Measurements from ENCODE around the gene YIF1A.
A peak's percentile ranks its signal among the peaks of the same experiment; 100 is the strongest.

The YIF1A gene, protein sequence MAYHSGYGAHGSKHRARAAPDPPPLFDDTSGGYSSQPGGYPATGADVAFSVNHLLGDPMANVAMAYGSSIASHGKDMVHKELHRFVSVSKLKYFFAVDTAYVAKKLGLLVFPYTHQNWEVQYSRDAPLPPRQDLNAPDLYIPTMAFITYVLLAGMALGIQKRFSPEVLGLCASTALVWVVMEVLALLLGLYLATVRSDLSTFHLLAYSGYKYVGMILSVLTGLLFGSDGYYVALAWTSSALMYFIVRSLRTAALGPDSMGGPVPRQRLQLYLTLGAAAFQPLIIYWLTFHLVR

DNA sequence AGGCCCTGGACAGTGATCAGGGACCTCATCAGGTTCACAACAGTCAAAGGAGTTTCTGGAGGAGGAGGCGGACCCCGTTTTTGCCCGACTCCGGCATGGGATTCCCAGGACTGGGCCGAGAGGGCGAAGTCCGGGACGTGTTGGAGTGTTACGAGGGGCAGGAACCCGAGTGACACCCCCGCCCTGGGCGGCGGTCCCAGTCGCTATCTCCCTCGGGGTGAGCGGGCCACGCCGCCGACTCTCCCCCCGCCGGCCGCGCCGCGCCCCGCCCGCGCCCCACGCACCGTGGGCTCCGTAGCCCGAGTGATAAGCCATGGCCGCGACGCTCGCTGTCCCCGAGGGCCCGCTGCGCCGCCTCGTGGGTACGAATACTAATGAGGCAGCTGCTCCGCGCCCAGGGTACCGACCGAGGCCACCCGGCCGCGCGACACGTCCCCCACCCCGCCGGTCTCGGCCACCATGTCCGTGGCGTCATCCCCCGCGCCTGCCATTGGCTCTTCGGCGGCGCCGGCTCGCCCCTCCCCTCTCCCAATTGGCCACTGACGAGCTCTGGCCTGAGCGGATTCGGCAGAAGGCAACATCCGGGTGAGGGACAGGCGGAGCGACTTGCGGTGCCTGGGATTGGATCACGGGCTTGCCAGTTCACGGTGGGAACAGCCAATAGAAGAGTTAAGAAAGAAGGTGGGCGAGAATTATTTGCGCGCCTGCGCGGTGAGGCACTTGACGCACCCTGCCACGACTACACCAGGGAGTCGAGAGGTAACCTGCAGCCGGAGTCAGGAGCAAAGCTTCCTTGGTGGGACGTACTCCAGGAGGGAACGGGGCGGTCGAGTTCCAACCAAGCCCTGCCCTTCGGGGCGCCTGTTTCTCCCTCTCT is at the start of gene YIF1A:
Gene YIF1A, minus strand, starts transcription at position 473 of the 877 bp plus-strand sequence. Its CDS starts 158 bp downstream, at position 315.
- DNase-seq (ENCODE audit: low spot score) = peak; percentile 98

DNA sequence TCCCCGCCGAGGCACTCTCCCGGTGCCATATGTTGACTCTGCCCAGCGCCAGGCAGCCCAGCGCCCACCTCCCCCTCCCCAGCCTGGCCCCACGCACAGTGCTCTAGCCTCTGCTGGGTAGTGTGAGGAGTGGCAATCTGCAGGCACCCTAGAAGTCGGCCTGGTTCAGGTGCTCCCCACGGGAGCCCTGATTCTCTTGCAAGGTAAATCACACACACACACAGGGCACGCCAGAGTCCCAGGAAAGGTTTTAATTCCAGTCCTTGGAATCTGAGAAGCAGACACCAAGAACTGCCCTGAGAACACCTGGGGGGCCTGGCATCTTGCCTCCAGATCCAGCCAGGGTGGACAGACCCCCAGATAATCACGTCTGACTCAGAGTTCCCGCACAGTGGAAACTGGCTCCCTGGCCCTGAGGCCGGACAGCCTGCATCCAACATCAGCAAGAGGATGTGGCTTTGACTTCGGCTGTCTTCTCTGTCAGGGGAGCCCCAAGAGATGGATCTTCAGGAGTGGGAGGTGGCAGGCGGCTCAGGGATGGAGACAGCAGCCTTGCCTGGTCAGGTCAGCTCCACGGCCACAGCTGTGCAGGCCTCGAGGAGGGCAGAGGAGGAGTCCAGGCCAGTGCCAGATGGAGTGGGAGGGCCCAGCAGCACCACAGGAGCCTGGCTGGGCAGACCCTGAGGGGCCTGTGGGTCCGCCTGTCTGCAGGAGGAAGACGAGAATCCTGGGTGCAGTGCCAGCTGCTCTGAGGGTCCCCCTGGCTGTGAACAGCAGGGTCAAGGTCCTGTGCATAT is 48.4 kb upstream of the YIF1A start:
- no peak for DNase-seq (ENCODE audit: low spot score)

DNA sequence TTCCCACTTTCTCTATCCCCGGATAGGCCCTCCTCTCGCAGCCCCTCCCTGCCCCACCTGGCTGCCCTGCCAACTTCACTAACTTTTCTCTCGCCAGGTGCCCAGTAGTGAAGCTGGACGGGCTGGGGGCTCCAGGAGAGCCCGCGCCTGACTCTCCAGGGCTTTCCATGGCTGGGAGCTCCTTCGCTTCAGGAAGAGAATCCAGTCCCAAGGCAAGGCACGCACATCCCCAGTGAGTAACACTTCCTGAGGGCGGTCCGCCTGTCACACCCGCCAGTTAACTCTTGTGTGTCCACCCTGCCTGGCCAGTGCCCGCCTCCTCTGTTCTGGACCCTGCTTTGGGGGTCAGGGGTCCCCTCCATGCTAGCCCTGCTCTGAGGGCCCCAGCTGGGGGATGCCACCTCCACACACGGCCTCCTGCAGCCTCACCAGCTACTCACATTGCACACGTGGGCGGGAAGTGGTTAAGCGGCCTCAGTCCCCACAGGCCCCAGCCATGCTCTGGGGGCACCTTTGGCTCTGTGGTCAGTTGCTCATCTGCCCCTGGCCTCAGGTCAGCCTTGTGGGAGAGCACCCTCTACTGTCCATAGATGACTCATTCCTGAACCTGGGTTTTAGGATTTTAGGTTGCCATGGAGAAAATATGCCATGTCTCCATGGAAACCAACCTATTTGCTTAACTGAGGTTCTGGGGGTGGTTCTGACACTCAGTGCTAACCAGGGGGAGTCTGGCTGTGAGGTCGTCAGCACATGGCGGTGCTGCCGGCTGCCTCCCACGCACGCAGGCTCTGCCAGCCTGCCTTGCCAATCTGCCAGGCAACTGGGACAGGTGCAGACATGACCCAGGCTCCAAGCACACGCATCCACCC is 47.5 kb upstream of the YIF1A start, which contains the start of gene RIN1:
Gene RIN1, minus strand, starts transcription at position 201 of the 869 bp plus-strand sequence. Its CDS starts 32 bp downstream, at position 169.
- no peak for DNase-seq (ENCODE audit: low spot score)

DNA sequence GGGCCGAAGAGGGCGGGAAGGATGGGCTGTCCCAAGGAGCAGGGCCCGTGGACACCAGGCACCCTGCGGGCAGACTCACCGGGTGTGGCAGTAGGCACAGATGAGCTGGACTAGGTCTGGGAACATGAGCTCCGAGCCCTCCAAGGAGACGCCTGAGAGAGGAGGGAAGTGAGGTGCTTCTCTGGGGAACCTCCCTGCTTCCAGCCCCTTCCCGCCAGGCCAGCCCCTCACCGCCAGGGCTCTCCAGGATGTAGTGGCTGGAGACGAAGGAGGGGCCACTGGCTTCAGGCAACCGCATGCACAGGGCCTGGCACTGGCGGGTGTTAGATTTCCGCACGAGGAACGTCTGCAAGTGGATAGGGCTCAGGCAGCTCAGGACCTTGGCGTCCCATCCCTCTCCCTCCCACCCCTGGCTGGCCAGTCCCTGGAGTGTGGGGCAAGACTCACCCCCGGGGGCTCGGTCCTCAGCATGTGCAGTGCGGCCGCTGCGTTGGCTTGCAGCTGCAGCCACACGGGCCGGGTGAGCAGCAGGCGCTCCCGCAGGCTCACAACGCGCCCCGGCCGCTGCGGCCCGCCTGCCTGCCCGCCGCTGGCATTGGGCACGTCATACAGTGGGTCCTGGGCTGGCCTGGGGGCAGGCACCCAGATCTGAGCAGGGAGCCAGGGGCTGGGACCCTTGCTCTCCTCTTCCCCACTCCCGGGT is 46.7 kb upstream of the YIF1A start:
- DNase-seq (ENCODE audit: low spot score) = no peak

DNA sequence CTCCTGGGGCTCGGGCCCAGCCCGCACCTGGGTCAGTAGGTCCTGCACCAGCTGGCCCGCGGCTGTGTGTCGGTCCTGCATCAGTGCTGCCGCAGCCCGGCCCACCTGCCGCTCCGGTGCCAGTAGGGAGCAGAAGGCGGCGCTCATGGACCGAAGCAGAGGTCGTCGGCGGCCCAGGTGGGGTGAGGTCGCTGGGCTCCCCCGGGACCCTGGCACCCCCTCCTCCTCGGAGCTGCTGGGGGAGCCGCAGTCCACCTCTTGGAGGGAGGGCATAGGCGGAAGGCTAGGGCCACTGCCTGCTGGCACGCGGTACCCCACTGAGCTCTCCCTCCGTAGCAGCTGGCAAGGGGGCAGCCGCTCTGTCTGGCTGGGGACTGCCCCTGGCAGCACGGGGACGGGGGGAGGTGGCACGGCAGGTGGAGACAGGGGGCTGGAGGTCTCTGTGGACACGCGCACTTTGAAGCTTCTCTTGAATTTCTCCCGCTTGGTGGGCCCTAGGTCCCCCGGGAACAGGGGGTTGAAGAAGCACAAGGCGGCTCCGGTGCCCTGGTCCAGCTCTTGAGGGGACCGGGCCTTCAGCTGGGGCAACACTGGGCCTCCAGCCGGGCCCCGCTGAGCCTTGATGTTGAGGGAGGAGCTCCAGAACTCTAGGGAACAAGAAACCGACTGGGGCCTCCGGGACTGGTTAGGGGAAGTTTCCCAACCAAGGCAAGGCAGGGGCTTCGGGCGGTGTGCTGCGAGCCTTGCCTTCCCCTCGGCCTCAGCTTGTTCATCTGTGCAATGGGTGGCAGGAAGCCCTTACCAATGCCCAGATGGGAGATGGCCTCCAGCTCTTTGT is 45.9 kb upstream of the YIF1A start:
- no peak for DNase-seq (ENCODE audit: low spot score)

DNA sequence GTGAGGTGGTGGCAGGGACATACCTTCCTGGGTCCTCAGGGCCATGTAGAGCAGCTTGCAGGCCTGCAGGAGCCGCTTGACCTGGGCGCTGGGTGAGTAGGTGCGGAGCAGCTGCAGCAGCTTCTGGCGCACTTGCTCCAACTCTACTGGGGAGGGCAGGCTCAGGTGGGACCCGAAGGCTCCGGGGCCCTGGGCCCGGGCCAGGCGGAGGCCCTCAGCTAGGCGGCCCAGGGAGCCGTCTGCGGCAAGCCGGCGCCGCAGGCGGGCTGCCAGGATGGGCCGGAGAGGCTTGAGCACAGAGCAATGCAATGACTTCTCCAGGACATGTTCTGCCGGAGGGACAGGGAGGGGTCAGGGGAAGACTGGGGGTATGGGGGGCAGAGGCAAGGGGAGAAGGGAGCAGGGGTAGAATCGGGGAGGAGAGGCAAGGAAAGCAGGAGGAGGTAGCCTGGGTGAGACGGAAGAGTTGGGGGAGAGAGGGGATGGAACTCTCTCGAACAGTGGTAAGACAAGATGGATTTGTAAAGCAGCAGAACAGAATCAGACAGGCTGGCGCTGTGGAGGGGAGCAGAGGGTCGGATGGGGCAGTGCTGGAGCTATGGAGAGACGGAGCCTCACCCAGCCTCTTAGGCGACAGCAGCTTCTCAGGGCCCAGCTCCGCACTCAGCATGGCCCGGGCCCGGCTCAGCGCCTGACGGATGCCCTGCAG is 45.1 kb upstream of the YIF1A start:
- no peak for DNase-seq (ENCODE audit: low spot score)

DNA sequence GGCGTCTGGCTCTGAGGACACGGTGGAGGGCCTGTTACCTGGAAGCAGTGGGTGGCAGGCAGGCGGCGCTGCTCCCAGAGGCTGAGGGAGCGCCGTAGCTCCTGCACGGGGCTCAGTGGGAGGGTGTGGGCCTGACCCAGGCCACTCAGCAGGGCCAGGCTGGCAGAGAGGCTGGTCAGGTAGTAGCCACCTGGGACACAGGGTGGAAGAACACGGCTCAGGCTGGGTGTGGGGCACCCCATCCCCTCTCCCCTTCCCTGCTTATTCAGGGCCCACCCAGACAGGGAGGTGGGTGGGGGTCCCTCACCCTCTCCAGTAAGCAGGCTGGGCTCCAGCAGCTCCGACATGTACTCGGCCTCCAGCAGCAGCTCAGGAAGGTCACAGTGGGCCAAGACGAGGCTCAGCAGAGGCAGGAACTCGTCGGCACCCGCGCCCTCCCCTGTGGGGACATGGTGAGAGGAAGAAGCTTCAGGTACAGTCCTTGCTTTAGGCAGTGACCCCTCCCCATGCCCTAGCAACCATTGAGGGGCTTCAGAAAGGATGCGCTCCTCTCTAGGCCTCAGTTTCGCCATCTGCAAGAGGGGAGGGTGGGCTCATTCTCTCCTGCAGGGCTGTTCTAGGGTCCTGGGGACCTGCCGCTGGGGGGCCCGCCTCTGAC is 44.4 kb upstream of the YIF1A start:
- no peak for DNase-seq (ENCODE audit: low spot score)

DNA sequence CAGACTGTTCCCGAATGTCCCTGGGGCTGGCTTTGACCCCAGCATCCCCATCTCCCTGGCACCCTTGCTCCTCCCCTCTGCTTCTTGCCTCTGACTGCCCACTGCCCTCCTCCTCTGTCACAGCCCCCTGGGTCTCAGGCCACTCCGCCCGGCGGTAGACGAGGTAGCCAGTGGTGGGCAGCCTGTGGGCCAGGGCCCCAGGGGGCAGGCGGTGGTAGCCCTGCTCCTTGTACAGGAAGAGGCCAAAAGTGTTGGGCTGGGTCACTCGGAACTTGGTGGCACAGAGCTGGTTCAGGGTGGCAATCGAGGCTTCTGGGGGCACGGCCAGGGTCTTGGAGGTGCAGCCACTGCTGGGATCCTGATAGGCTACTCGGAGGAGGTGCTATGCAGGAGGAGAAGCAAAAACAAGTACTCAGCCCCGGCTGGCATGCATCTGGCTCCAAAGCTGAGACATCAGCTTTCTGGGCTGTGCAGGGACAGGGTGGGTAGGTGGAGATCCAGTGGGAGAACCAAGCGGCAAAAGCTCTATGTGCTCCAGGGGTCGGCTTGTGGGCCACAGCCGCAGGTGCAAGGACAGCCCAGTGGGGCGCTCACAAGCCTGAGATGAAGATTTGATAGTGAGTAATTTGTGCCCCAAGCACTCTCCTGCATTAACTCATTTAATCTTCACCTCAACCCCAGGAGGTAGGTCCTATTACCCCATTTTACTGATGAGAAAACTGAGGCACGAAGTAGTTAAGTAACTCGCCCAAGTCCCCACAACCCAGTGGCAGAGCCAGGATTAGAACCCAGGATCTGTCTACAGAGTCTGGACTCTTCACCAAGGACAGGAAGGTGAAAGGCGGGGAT is 43.7 kb upstream of the YIF1A start:
- DNase-seq (ENCODE audit: low spot score) = no peak

DNA sequence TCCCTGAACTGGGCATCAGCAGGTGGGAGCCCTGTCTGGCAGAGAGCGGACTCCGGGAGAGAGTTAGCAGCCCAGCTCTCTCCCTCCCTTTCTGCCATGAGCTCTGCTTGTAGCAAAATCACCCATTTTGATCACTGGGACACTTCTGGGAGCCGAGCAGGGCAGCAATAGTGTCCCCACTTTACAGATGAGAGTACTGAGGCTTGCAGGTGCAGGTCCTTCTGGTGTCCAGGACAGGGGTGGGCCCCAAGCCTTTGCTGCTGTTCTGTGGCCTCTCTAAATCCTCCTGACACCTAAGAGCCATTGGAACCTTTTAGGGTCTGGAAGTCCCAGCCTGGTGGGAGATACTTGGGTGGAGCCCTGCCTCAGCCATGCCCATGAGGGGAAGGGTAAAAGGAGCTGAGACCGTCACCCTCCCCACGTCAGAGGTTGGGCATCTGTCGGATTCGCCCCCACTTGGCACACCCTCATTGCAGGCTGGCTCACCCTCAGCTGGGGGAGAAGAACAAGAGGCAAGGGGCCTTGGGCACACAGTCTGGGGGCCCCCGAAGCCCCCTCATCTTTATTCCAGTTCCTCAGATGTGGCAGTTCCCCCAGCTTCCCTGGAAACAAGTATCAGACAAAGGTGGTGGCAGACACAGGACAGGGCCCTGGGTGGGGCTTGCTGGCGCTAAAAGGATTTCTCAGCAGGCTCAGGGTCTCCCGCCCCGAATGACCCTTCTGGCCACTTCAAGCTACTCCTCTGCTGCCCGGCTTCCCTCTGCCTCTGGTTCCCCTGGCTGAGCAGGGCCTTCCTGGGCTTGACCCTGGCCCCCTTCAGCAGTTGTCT is 42.8 kb upstream of the YIF1A start:
- no peak for DNase-seq (ENCODE audit: low spot score)

DNA sequence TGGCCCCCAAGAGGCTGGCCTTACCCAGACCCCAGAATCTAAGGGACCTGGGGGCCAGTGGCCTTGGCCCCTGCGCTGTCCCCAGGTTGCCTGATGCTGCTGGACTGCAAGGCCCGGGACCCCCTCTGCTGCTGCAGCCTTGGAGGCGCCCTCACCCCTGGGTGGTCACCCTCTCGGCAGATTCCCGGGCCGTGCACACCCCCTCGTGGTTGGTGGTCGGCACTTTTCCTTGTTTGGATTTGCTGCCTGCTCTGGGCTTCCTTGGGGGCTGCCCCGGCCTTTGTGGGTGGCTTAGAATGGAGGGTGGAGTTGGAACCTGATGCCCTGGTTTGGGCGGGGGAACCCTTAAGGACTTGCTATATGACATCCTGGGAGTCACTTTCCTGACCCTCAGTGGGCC is 42.0 kb upstream of the YIF1A start:
- DNase-seq (ENCODE audit: low spot score) = no peak

DNA sequence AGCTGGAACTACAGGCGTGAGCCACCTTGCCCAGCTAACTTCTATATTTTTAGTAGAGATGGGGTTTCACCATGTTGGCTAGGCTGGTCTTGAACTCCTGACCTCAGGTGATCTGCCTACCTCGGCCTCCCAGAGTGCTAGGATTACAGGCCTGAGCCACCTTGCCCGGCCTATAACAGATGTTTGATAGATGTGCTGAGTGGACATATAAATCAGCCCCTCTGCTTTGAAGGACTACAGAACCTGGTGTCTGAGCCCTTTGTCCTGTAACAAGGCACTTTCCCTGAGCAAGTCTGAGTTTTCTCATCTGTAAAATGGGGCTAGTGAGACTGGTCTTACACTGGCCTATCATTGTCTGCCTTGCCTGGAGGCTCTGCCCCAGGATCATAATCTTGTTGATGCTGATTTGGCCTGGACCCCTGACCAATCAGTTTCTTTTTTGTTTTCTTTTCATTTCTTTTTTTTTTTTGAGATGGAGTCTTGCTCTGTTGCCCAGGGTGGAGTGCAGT is 40.3 kb upstream of the YIF1A start:
- no peak for DNase-seq (ENCODE audit: low spot score)

DNA sequence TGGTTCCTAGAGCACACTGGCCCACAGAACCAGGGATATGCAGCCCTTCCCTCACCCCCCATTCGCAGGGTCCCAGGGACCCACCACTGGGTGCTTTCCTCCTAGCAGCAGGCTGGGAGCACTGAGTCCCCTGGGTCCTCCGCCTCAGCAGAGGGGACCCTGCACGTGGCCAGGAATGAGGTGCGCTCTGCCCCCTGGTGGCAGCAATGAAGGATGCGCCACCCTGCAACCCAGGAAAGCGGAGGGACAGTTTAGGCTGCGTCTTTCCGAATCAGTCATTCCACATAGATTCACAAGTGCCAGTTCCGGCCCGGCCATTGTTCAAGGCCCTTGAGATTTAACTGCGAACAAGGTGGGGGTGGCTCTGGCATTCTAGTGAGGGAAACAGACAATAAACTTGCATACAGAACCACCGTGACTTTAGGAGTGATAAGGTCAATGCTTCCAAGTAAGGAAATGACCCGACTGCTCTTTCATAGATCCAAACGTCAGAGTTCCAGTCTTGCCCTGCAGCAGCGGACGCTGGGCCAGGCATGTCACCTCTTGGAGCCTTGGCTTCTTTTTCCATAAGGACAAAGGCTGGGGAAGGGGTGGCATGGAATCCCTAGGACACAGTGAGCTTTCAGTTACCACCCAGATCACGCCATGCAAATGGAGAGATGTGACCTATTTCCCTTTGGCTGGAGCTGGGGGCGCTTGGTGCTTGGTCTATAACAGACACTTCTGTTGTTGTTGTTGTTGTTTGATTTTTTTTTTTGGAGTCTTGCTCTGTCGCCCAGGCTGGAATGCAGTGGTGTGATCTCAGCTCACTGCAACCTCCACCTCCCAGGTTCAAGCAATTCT is 39.6 kb upstream of the YIF1A start:
- DNase-seq (ENCODE audit: low spot score) = no peak

DNA sequence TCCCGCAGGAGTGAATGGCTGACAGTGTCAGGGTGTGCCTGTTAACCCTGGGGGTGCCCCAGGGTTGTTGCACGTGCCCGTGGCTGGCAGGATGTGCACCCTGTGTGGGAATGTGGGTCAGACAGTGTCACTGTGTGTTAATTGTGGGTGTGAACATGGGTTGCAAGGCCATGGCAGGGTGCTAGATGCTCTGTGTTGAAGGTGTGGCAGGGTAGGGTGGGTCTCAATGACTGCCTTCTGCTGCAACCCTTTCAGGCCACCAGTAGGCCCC is 39.0 kb upstream of the YIF1A start:
- no peak for DNase-seq (ENCODE audit: low spot score)

DNA sequence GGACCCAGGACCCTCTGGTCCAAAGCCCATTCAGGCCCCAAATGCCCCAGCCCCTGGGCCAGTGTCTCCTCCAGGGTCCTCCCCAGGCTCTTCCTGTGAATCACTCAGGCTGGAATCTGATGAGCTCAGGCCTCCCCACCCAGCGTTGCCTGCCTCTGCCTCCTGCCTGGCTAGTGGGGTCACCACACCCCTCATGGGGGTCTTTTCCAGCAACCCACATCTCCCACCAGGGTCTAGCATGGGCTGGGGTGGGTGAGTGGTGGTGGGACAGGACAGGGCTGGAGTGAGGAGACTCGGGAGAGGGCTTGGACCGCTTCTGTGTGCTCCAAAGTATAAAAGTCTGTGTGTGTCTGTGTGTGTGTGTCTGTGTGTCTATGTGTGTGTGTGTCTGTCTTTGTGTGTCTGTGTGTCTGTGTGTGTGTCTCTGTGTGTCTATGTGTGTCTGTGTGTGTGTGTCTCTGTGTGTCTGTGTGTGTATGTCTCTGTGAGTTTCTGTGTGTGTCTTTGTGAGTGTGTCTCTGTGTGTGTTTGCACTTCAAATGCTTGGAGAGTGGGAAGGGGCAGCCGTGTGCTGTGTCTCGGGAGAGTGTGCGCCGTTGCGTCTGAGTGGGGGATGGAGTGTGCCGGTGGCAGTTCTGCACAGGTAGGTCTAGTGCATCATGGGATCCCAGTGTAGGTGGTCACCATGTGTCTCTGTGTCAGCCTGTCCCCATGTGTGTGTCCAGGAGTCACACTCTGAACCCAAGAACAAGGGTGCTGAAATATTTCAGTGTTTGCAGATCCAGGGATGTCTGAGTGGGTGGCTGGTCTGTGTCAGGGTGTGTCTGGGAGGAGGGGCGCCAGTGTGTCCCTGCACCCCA is 38.5 kb upstream of the YIF1A start:
- no peak for DNase-seq (ENCODE audit: low spot score)

Measured in left forelimb (tissue), 1 donor.